ENCODE data around the gene MED20. TPM values are rescaled to one million over a fixed set of nuclear protein-coding genes. Genes with fewer than 3 reads are reported as not detected.

Gene MED20
- total RNA-seq, 1 donor from 2014 or later = 26.4 TPM

DNA sequence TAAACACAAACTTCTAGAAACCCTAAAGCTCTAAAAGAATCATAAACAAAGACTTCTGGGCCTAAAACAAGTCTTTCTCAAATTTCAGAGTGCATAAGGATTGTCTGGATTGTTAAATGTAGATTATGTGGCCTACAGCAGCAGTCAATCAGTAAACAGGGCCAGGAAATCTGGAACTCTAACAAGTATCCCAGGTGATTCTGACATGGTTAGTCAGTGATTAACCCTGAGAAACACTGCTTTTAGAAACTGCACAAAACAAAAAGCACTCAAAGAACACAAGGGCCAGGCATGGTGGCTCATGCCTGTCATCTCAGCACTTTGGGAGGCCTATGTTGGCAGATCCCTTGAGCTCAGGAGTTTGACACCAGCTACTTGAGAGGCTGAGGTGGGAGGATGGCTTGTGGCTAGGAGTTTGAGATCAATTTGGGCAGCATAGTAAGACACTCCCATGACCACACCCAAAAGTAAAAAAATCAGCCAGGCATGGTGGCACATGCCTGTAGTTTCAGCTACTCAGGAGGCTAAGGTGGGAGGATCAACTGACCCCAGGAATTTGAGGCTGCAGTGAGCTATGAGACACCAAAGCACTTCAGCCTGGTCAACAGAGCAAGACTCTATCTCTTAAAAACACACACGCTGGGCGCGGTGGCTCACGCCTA is 5.9 kb downstream of the MED20 start:
- DNase-seq (ENCODE audit: low read depth) = no peak

DNA sequence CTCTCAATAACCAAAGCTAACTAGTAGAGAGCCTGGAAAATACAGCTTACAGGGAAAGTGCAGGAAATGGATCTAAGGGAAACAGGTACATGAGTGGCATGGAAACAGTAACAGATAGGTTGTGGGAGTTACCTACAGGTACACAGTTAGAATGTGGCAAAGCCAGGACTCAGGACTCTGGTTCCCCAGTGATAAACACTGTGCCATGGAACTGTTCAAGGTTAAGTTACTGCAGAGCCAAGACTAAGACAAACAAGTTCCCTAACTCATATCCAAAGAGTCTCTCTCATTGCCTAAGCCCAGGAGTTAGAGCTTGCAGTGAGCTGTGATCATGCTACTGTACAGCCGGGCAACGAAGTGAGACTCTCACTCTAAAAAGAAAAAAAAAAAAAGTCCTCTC is 6.6 kb downstream of the MED20 start:
- DNase-seq (ENCODE audit: low read depth) = no peak

DNA sequence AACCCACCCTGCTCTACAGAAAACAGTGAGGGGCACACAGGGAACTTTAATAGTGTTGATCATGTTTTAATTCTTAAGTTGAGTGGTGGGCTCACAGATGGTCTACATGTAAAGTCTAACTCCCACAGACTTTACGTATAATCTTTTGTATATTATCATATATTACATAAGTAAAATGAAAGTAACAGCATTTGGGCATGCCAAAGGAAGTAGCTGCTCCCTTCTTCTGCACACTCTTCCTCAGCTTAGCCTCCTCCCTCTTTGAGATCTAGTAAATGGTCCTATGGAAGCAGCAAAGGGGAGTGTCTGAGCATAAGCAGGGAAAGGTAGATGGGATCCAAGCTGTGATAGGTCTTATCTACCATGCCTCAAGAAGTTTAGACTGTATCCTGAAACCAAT is 11.2 kb downstream of the MED20 start:
- no peak for DNase-seq (ENCODE audit: low read depth)

DNA sequence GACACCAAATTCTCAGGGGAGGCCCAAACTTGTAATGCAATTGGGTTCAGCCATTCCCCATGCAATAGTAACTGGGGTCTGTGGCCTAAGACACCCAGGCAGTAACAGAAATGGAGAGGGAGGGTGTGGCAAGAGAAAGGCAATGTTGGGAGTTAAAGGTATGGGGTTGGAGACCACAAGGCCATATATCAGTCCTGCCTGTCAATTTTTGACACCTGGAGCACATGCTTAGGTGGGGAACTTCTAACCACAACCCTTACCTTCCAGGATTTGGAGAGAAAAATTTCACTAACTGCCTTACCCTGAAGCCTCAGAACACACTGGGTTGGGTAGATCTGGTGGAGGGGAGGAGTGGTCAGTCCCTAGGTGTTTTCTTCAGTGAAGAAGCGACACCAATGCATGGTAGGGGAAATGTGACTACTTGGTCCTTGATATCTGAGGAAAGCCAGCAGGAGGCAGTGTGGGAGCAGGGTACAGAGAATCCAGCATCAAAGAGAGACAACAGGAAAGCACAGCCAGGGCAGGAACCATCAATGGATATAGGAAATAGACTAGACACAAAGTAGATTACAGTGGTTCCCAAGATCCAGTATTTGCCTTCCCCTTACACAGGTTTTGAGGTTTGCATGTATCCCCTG is 18.9 kb downstream of the MED20 start:
- no peak for DNase-seq (ENCODE audit: low read depth)

DNA sequence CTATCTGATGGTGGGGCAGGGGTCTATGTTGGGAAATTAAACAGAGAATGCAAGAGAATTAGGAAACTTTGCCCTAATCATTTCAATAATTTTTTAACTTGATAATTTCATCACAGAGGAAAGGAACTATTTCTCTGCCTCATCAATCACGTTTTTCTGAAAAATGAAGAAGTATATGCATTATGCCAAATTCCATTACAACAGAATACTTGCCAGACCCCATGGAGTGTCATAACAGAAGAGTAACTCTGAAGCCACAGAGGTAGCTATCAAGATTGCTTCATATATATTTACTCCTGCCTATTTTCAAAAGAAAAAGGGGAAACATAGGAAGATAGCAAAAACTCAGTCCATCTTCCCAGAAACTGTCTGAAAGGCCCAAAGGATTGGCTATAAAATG is 20.1 kb downstream of the MED20 start:
- no peak for DNase-seq (ENCODE audit: low read depth)

DNA sequence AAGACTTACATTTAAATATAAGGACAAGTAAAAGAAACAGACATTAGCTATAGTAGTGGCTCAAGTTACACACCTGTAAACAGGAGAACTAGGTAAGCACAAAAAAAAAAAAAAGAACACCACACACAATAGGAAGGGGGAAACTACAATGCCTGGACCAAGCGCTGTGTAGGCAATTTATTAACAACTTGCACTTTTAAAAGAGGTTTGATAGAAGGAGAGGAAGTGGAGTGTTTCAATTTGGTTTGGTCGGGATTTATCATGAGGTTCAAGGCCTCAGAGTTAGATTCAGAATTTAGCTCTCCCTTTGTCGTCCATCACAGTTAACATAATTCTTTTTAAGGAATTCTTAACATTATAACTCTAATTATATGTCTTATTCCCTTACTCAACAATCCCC is 24.7 kb downstream of the MED20 start:
- DNase-seq (ENCODE audit: low read depth) = no peak

DNA sequence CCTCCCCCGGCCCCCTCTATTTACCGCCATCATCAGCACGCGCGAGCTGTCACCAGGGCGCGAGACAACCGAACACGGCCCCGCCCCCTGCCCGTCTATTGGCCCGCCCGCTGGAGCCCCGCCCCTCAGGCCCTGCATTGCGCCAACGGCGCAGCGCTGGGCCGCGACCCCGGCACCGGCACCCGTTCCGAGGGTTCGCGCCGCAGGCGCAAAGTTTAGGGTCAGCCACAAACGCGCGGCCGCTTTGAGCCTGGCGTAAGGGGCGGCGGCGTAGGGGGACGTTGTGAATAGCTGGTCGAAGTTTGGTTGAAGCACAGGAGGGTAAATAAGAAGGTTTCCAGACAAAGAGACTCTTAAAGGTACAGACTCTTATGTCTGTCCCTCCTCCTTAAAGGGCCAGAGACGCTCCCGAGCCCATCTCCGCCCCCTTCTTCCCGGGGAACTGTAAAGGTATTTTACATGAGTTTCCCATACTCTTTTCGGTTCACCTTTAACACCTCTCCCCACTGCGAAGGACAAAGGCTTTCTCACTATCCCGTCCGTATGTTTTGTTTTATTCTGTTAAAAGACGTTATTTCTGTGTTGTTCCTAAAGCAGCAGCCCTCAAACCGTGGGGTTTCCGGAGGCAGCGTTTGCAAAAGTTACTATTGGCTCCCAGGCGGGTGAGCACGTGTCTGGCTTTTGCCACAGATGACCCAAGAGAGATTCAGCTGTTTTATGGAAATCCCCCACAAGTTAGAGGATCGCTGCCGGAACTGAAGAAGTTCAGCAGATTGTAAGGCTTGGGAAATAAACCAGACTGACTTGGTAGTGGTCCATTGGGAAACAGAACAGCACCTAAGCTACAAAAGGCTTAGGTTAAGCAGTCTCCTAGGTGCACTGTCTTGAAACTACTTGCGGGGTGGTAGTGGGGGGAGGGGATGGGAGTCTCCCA is 25.4 kb downstream of the MED20 start, which contains the start of gene USP49:
Gene USP49 (minus strand): TSS at position 76 of the 934 bp plus-strand sequence. CDS start 88,392 bp downstream, outside the sequence.
- peak; percentile 89 for DNase-seq (ENCODE audit: low read depth)

DNA sequence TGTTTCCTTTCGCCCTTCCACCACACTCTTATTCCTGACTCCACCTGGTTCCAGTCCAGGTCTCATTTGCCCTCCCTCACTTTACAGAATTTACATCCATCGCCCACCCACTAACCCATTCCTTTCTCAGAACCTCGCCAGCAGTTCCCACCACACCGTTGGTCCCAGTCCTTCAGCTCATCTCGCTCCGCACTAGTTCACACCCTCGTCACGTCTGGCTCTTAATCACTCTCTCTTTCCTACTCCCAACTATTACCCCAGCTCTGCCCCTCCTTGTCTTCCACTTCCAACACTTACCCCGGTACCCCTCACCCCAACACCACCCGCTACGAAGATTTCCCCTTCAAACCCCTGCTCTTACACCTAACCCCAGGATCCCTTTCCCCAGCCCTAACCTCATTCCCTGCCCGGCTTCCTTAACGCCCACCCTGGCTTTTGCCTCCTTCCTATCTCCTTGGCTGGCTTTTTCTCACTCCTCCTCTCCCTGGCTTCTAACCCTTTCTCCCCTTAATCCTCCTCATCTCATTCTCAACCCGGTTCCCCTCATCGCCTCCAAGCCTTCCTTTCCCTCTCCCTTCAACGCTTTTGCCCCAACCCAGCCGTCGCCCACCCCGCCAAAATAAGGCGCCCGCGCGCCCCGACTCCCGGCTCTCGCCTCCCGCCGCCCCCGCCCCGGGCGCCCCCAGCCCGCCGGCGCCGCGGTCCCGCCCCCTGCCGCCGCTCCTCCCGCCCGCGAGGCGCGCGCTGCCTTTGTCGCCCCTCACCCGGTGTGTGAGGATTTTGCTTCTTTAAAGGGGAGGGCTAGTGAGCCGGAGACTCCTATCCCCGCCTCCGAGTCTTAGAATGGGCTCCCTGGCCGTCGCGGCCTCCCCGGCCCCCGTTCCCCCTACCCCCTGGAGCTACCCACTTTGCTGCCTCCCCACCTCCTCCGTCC is 26.3 kb downstream of the MED20 start:
- no peak for DNase-seq (ENCODE audit: low read depth)

DNA sequence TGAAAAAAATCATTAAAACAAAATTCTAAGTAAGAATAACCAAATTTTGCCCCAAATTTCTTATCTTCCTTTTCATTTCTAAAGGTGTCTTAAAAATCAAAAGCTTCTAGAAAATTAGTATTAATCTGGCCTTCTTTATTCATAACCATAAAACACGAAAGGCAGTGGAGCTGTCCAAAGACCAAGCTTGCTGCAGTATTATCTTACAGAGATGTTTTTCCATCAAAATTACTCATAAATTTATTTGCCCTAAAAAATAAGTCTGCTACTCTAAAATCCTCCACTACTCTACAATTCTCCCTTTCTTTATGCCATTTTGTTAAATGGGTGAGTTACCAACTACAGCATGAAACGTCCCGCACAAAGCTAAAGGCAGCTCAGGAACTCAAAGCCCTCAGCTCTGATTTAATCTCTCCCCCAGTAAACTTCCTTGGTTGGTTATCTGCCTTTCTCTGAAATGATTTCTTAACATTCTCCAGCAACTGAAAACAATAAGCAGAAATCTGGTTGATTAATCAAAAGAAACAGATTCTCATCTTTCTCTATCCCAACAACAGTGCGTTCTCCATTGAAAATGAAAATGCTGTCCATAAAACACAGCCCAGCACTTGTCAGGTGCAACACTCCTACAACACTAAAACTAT is 27.9 kb downstream of the MED20 start:
- no peak for DNase-seq (ENCODE audit: low read depth)

DNA sequence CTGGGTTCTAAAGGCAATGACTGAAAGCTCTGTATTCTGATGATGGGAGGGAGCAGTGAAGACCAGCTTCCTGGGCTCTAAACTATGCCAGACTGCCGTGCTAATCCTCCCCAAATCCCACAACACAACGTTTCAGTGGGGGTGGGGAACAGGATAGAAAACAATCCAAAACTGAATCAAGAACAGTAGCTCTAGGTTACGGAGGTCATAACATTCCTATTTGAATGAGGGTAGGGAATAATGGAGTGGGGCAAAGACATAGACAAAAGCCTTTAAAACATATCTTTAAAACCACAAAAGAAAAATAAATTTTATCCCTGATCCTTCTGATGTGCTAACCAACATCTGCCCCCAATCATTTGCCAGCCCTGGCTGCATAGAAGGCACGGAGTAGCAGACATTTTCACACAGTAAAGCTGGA is 33.6 kb downstream of the MED20 start:
- DNase-seq (ENCODE audit: low read depth) = peak; percentile 25

DNA sequence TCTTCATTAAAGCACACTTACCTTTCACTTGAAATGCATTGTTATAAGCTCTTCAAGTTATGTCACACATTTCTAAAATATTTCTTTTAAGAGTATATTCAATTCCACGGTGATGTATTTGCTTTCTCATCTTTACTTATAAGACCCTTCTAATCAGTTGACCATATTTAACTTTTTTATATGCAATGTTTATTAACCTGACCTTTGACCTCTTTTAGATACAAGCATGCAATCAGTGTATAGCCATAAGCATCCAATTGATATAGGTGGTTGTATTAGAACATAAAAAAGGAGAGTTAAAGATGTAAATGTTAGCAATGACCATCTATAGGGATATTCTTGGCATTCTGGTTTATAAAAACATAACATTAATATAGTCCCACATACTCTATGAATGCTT is 35.0 kb downstream of the MED20 start:
- no peak for DNase-seq (ENCODE audit: low read depth)

DNA sequence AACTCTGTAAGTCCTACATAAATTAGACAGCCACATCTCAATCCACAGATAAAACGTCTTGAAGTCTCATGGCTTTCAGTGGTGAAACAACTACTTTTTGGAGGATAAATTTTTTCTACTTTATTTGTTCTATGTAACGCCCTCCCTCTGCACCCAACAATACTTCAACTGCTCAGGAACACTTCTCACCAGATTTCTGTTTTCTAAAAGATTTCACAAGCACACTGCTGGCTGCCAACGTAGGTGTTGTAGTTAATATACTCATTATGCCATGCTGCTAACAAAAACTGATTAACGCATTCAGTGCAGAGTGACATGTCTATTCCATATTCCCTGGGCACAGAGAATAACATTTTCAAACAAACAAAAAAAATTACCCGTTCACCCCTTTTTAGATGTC is 36.0 kb downstream of the MED20 start:
- no peak for DNase-seq (ENCODE audit: low read depth)

DNA sequence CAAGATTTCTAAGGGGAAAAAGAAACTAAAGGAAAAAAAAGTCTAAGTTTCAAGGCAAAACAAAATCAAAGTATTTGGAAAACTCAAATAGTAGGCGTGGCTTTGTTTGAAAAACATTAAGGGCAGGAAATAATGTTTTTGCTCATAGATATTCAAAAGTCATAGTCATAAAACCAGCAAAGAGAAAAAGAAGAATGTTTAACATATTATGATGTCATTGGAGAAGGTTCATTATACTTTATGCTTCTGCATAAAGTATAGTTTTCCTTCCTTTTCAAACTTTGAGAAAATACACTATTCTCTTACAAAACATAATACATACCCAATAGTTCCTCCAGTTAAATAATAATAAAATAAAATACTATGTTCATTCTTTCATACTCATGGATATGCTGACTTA is 39.4 kb downstream of the MED20 start:
- DNase-seq (ENCODE audit: low read depth) = no peak

DNA sequence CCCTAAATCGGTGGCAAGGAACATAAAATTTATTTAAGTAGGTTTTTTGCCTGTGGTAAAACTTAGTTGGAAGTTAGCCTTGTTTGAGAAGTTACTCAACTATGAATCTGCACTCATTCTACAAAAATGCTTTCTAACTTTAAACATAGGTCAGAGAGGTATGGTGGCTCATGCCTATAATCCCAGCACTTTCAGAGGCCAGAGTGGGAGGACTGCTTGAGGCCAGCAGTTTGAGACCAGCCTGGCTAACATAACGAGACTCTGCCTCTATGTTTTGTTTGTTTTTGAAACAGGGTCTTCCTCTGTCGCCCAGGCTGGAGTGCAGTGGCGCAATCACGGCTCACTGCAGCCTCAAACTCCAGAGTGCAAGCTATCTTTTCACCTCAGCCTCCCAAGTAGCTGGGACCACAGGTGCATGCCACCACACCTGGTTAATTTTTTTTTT is 42.0 kb downstream of the MED20 start:
- DNase-seq (ENCODE audit: low read depth) = no peak

DNA sequence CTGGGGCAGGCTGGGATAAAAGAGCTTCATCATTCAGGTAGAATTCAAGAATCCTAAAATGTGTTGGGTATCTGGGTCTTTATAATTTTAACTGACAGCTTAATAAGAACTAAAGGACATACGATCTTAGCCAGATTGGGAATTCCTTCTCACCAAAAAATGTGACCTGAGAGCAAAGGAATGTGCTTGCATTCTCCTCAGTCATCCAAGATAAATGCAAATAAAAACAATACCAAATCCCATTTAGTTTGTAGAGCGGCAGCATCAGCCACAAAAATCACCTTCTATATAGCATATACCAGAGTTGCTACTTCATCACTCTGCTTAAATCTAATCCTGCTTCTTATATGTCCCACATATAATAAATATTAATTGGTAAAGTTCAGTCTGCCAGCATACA is 42.7 kb downstream of the MED20 start:
- no peak for DNase-seq (ENCODE audit: low read depth)

DNA sequence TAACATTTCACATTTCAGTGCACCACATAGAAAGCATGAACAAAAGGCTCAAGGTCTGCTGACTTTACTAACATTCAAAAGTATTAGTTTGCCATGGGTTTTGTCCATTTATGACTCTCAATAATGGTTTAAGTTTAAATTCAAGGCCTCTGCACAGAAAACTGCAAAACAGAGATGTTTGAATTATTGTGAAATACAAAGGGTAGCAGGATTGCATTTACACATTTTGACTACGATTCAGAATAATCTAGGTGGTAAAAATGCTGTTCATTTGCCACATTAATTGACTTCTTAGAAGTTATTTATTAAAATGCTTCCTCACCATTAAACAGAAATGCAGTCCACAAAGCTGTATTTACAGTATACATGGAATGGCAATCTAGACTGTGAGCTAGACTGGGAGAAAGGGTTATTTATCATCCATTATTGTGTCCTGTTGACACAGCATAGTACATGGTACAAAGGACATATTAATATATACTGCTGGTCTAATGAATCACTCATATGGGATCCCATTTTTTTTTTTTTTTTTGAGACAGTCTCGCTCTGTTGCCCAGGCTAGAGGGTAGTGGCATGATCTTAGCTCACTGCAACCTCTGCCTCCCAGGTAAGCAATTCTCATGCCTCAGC is 43.8 kb downstream of the MED20 start:
- no peak for DNase-seq (ENCODE audit: low read depth)

DNA sequence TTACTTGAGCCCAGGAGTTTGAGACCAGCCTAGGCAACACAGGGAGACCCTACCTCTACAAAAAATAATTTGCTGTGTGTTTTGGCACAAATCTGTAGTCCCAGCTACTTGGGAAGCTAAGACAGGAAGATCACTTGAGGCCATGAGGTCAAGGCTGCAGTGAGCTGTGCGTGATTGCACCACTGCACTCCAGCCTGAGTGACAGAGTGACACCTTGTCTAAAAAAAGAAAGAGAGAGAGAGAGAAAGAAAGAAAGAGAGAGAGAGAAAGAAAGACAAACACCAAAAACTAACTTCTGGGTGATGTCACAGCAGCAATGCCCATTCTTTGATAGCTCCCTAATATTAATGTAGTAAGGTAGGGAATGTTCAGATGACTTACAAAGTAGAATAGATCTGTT is 46.2 kb downstream of the MED20 start:
- no peak for DNase-seq (ENCODE audit: low read depth)

DNA sequence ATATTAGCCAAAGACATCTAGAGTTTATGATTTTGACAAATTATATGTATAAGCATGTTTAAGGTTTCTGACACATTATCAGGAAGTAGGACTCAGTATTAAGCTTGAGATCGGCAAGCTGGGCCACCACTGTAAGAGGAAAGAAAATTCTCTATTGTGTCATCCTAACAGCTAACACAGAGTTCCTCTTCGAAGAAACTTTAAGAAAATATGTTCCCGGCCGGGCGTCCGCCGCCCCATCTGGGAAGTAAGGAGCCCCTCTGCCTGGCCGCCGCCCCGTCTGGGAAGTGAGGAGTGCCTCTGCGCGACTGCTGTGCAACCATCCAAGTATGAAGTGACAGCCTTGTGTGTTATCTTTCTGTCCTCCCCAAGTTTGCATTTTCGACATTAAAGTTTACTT is 48.8 kb downstream of the MED20 start:
- DNase-seq (ENCODE audit: low read depth) = no peak

DNA sequence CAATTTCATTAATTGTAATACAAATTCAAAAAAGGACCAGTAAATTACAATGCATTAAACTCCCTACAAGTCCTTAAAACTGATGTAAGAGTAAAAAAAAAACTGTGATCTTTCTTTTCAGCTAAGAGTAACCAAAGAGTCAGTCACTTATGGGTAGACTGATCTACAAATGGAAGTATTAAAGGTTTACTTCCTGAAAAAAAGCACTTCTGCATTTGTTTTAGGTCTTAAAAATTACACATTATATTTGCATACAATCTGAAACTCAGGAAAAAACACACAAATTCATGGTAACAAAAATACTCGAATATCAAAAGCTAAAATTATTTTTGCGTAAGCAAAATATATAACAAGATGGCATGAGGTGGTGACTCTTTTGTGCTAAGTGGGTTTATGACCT is 49.2 kb downstream of the MED20 start:
- no peak for DNase-seq (ENCODE audit: low read depth)

DNA sequence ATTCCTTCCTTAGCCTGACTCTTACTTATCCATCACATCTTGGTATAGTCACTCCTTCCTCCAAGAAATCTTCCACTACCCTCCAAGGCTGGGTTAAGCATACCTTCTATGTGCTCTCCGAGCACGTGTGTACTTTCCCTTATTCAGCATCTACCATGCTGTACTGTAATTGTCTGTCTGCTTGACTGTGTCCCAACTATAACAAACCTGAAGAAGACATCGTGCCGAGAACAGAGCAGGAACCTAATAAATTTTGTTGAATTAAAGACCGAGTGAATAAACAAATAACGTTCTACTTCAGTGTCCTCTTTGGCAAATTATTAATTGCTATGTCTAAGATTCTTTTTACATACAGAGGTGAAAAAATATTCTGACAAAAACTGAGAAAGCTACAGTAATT is 61.6 kb downstream of the MED20 start:
- no peak for DNase-seq (ENCODE audit: low read depth)

Data from myocyte (in vitro differentiated cells).